HepG2 (cell line): ENCODE results near the gene PRADC1. TPM values are rescaled to one million over a fixed set of nuclear protein-coding genes. Genes with fewer than 3 reads are reported as not detected.

Experiments
- ARID5B ChIP-seq: IDR thresholded peaks from 2 replicates; pipeline ENCODE4 v1.4.0; 2020; ENCODE audit warnings: mild to moderate bottlenecking, missing genetic modification reagents
- ATF3 ChIP-seq: sonication (generic); formaldehyde crosslinking; IDR thresholded peaks from 2 replicates; pipeline ENCODE4 v1.4.0; 2020; ENCODE audit warnings: missing genetic modification reagents
- BCL6 ChIP-seq: IDR thresholded peaks from 2 replicates; pipeline ENCODE4 v1.6.1; 2016; ENCODE audit warnings: missing genetic modification reagents, missing compliant biosample characterization
- CEBPB ChIP-seq: IDR thresholded peaks from 2 replicates; pipeline ENCODE4 v1.6.1; 2011; ENCODE audit warnings: low read depth, low read length, improper control_type of control experiment, borderline replicate concordance
- CREBL2 ChIP-seq: sonication (generic); formaldehyde crosslinking; IDR thresholded peaks from 2 replicates; pipeline ENCODE4 v1.8.1; 2023; ENCODE audit warnings: missing genetic modification reagents, mild to moderate bottlenecking, borderline replicate concordance
- ELF4 ChIP-seq: sonication (generic); formaldehyde crosslinking; IDR thresholded peaks from 2 replicates; pipeline ENCODE4 v1.5.0; 2020; ENCODE audit warnings: missing genetic modification reagents, mild to moderate bottlenecking, moderate library complexity, borderline replicate concordance
- GRHL1 ChIP-seq: sonication (generic); formaldehyde crosslinking; conservative IDR thresholded peaks from 2 replicates; pipeline ENCODE4 v1.8.0; 2022; ENCODE audit warnings: missing genetic modification reagents
- HIC2 ChIP-seq: sonication (generic); formaldehyde crosslinking; IDR thresholded peaks from 2 replicates; pipeline ENCODE4 v1.9.0; 2022; ENCODE audit warnings: low read depth, missing genetic modification reagents
- KAT7 ChIP-seq: IDR thresholded peaks from 2 replicates; pipeline ENCODE4 v1.6.1; 2018; ENCODE audit warnings: borderline replicate concordance, missing compliant biosample characterization
- KLF15 ChIP-seq: sonication (generic); formaldehyde crosslinking; IDR thresholded peaks from 2 replicates; pipeline ENCODE4 v1.8.1; 2023; ENCODE audit warnings: borderline replicate concordance, mild to moderate bottlenecking, inconsistent platforms, missing genetic modification reagents, mixed read lengths
- MAZ ChIP-seq, 2 experiments: sonication (generic) in 1 of 2; formaldehyde crosslinking in 1 of 2; IDR thresholded peaks; 2 replicates each; pipeline versions ENCODE4 v1.5.0 to v1.6.1; 2012 to 2020; ENCODE audit warnings: low read depth in 2 of 2, mild to moderate bottlenecking in 2 of 2, borderline replicate concordance in 1 of 2, improper control_type of control experiment in 1 of 2, low read length in 1 of 2, missing genetic modification reagents in 1 of 2, moderate library complexity in 1 of 2
- MTA1 ChIP-seq: sonication (generic); formaldehyde crosslinking; IDR thresholded peaks from 2 replicates; pipeline ENCODE4 v1.4.0; 2020; ENCODE audit warnings: missing genetic modification reagents, mild to moderate bottlenecking, borderline replicate concordance
- REPIN1 ChIP-seq: sonication (generic); formaldehyde crosslinking; IDR thresholded peaks from 2 replicates; pipeline ENCODE4 v1.8.0; 2022; ENCODE audit warnings: missing genetic modification reagents, low read depth, mild to moderate bottlenecking, borderline replicate concordance
- SRY ChIP-seq: sonication (generic); formaldehyde crosslinking; IDR thresholded peaks from 2 replicates; pipeline ENCODE4 v1.8.0; 2022; ENCODE audit warnings: mild to moderate bottlenecking, missing genetic modification reagents
- TBX2 ChIP-seq: sonication (generic); formaldehyde crosslinking; IDR thresholded peaks from 2 replicates; pipeline ENCODE4 v1.5.0; 2020; ENCODE audit warnings: missing genetic modification reagents, mild to moderate bottlenecking, borderline replicate concordance
- ZNF225 ChIP-seq: sonication (generic); formaldehyde crosslinking; IDR thresholded peaks from 2 replicates; pipeline ENCODE4 v1.4.0; 2020; ENCODE audit warnings: mild to moderate bottlenecking, missing genetic modification reagents
- ZNF777 ChIP-seq: sonication (generic); formaldehyde crosslinking; IDR thresholded peaks from 2 replicates; pipeline ENCODE4 v1.4.0; 2020; ENCODE audit warnings: missing genetic modification reagents
- polyA plus RNA-seq, 8 experiments: library from polyadenylated mRNA; depleted of rRNA in 3 of 8; stranded (reverse) in 7 of 8; unstranded in 1 of 8; fragments of >200 nt; fragmentation: Illumina TruSeq in 4 of 8; extraction: Trizol in 4 of 8; gene quantifications; 2 replicates each; pipeline versions ENCODE4 v1.2.1 to v1.2.3, GENCODE V29; 2011 to 2016; ENCODE audit warnings: low read depth in 4 of 8, missing spikeins in 1 of 8, mixed read lengths in 1 of 8; ENCODE audit not compliant: insufficient read depth in 1 of 8
- total RNA-seq, 5 experiments: library from RNA; depleted of rRNA; stranded (reverse); fragments of >200 nt; fragmentation: Illumina TruSeq; extraction: Trizol; gene quantifications; 2 replicates each; pipeline ENCODE4 v1.2.3, GENCODE V29; 2016; ENCODE audit warnings: low read depth in 1 of 5

PRADC1 gene
- total and polyA plus RNA-seq, 2 of the 13 experiments (the other 11 are each of a cell fraction or from before 2014, with no cell fraction given) = 12.1 to 37.2 TPM

GRCh38 chr2:73233932-73234832 is 1.1 kb upstream of the PRADC1 start, which contains the start of gene CCT7 (continued):
- TF ChIP-seq KAT7 (CRISPR knock-in tag) (peak; percentile 81; the same call in 1 of the 2 replicates), BCL6 (CRISPR knock-in tag) (0 out of 2 replicates have a peak, but pooled peaks have one; percentile 53), MTA1 (CRISPR knock-in tag) (peak; percentile 61; the same call in 1 of the 2 replicates), ZNF225 (CRISPR knock-in tag) (peak; percentile 86; the same call in 1 of the 2 replicates), MAZ (IDR thresholded peaks at IDR 0.05; ENCODE audit: borderline replicate concordance, low read depth, low read length) (peak; percentile 26; the same call in 1 of the 2 replicates), MAZ (CRISPR knock-in tag; IDR thresholded peaks at IDR 0.05; ENCODE audit: low read depth) (peak; percentile 69), REPIN1 (CRISPR knock-in tag) (peak; percentile 78), SRY (CRISPR knock-in tag) (peak; percentile 47), ELF4 (CRISPR knock-in tag) (no peak; the same call in 1 of the 2 replicates), GRHL1 (no peak), ATF3 (CRISPR knock-in tag) (peak; percentile 46), CREBL2 (CRISPR knock-in tag) (peak; percentile 79), HIC2 (CRISPR knock-in tag) (0 out of 2 replicates have a peak, but pooled peaks have one; percentile 31), ZNF777 (CRISPR knock-in tag) (peak; percentile 61), TBX2 (CRISPR knock-in tag) (peak; percentile 47; the same call in 1 of the 2 replicates), ARID5B (peak; percentile 66), CEBPB (no peak), KLF15 (peak; percentile 72; the same call in 1 of the 2 replicates)
